HepG2 (cell line): ENCODE measurements around the gene SNAI1. TPM values are rescaled to one million over a fixed set of nuclear protein-coding genes. Genes with fewer than 3 reads are reported as not detected.
A peak's percentile ranks its signal among the peaks of the same experiment; 100 is the strongest.

Experiments
- ATAC-seq: fragments of 200-7000 bp; cut with Tn5 transposase; 3 replicates; pipeline ENCODE4 v1.9.1; 2020; ENCODE audit warnings: mild to moderate bottlenecking, moderate library complexity
- BruUV-seq: library from RNA; stranded (reverse); fragments of 400-500 nt; replicated peaks from 2 replicates; lab custom pipeline; 2021; lab: Mats Ljungman, UMichigan
- CTCF ChIA-PET: fragments of 300-600 bp; formaldehyde crosslinking; extraction: SDS; loops from one replicate; lab custom pipeline; 2021; ENCODE audit warnings: low total read pairs, inconsistent platforms, low intra/inter-chr PET ratio; lab: Yijun Ruan, JAX
- POLR2A ChIA-PET: fragments of 350-600 bp; sonication (Branson Sonifier 250); formaldehyde crosslinking; loops from one replicate; lab custom pipeline; 2020; ENCODE audit warnings: antibody characterized with exemption, inconsistent platforms; lab: Yijun Ruan, JAX
- DNase-seq: peaks from one replicate; pipeline ENCODE4 v3.0.0-alpha.2; 2015; ENCODE audit warnings: low spot score
- FAIRE-seq: peaks from 3 replicates; lab custom pipeline; 2011; peaks lifted over from hg19 to GRCh38; lab: Jason Lieb, UNC
- H2AFZ ChIP-seq: one replicate; pipeline ENCODE4 v1.6.1; 2011; ENCODE audit warnings: low read length, inconsistent platforms
- H3K27ac ChIP-seq: fragments of 300-600 bp; 3 replicates; pipeline ENCODE4 v1.8.0; 2011; ENCODE audit warnings: mixed run types, mild to moderate bottlenecking, mixed read lengths, low read length, inconsistent platforms; ENCODE audit not compliant: insufficient read depth; ENCODE audit errors: extremely low read length
- H3K27me3 ChIP-seq, 2 experiments: fragments of 200-600 bp in 1 of 2; 2 replicates in 1 of 2; 3 replicates in 1 of 2; pipeline versions ENCODE4 v1.6.0 to v1.8.0; 2011; ENCODE audit warnings: low read length in 2 of 2, mild to moderate bottlenecking in 2 of 2, moderate library complexity in 2 of 2, inconsistent platforms in 1 of 2; ENCODE audit not compliant: insufficient read depth in 2 of 2, control insufficient read depth in 1 of 2
- H3K36me3 ChIP-seq, 2 experiments: fragments of 200-600 bp in 1 of 2; replicated peaks in 1 of 2; 2 replicates in 1 of 2; 3 replicates in 1 of 2; pipeline versions ENCODE4 v1.5.1 to v1.8.0; 2011; ENCODE audit warnings: low read length in 2 of 2, inconsistent platforms in 1 of 2; ENCODE audit not compliant: insufficient read depth in 2 of 2, control insufficient read depth in 1 of 2
- H3K4me1 ChIP-seq: 2 replicates; pipeline ENCODE4 v1.5.1; 2012; ENCODE audit warnings: low read length, inconsistent platforms; ENCODE audit not compliant: insufficient read depth
- H3K4me2 ChIP-seq: 2 replicates; pipeline ENCODE4 v1.6.0; 2011; ENCODE audit warnings: low read depth, low read length, inconsistent platforms
- H3K4me3 ChIP-seq, 3 experiments: fragments of 200-600 bp in 1 of 3; sonication (generic), shearing (Covaris generic) in 1 of 3; replicated peaks in 1 of 3; 2 replicates each; pipeline ENCODE4 v1.5.1; 2011 to 2016; ENCODE audit warnings: low read length in 3 of 3, inconsistent platforms in 2 of 3, low read depth in 2 of 3, mild to moderate bottlenecking in 2 of 3, control low read depth in 1 of 3, mixed read lengths in 1 of 3; ENCODE audit not compliant: insufficient read depth in 1 of 3
- H3K79me2 ChIP-seq: one replicate; pipeline ENCODE4 v1.6.1; 2011; ENCODE audit warnings: low read length, inconsistent platforms; ENCODE audit not compliant: insufficient read depth
- H3K9ac ChIP-seq: 2 replicates; pipeline ENCODE4 v1.6.0; 2011; ENCODE audit warnings: mild to moderate bottlenecking, low read depth, low read length, inconsistent platforms; ENCODE audit not compliant: insufficient read depth
- H3K9me3 ChIP-seq: 2 replicates; pipeline ENCODE4 v1.5.1; 2012; ENCODE audit warnings: mild to moderate bottlenecking, low read length
- H4K20me1 ChIP-seq: 2 replicates; pipeline ENCODE4 v1.6.0; 2011; ENCODE audit warnings: inconsistent platforms, mild to moderate bottlenecking, low read length, moderate library complexity; ENCODE audit not compliant: insufficient read depth
- AGO2 ChIP-seq: fragments of 200-400 bp; formaldehyde crosslinking; optimal IDR thresholded peaks from 2 replicates; pipeline ENCODE3; 2017; ENCODE audit warnings: mild to moderate bottlenecking, low read depth, low read length, moderate library complexity
- EP300 ChIP-seq, 3 experiments: sonication (generic) in 1 of 3; formaldehyde crosslinking in 1 of 3; IDR thresholded peaks; 2 replicates each; pipeline versions ENCODE4 v1.5.1 to v1.6.1; 2011 to 2020; ENCODE audit warnings: low read depth in 2 of 3, low read length in 2 of 3, borderline replicate concordance in 1 of 3, improper control_type of control experiment in 1 of 3, mild to moderate bottlenecking in 1 of 3, missing genetic modification reagents in 1 of 3, moderate library complexity in 1 of 3
- ETS1 ChIP-seq: sonication (generic); formaldehyde crosslinking; IDR thresholded peaks from 2 replicates; pipeline ENCODE4 v1.4.0; 2020; ENCODE audit warnings: missing genetic modification reagents
- HNRNPLL ChIP-seq: fragments of 200-400 bp; formaldehyde crosslinking; IDR thresholded peaks from 2 replicates; pipeline ENCODE4 v1.6.1; 2017; ENCODE audit warnings: mild to moderate bottlenecking, low read depth, low read length; ENCODE audit not compliant: poor library complexity, severe bottlenecking
- KLF6 ChIP-seq: IDR thresholded peaks from 2 replicates; pipeline ENCODE4 v1.8.0; 2016; ENCODE audit warnings: missing biosample characterization, missing genetic modification reagents
- SNRNP70 ChIP-seq: fragments of 200-400 bp; formaldehyde crosslinking; IDR thresholded peaks from 2 replicates; pipeline ENCODE4 v1.6.1; 2017; ENCODE audit warnings: mild to moderate bottlenecking, low read depth, low read length, moderate library complexity
- THAP9 ChIP-seq: sonication (generic); formaldehyde crosslinking; IDR thresholded peaks from 2 replicates; pipeline ENCODE4; 2020; ENCODE audit warnings: missing genetic modification reagents, mild to moderate bottlenecking, borderline replicate concordance
- ZNF431 ChIP-seq: sonication (generic); formaldehyde crosslinking; IDR thresholded peaks from 2 replicates; pipeline ENCODE4 v1.9.0; 2022; ENCODE audit warnings: missing genetic modification reagents, low read depth, mild to moderate bottlenecking, borderline replicate concordance
- ZNF557 ChIP-seq: sonication (generic); formaldehyde crosslinking; IDR thresholded peaks from 2 replicates; pipeline ENCODE4 v1.4.0; 2020; ENCODE audit warnings: missing genetic modification reagents
- ZNF644 ChIP-seq: IDR thresholded peaks from 2 replicates; pipeline ENCODE4 v1.6.1; 2016; ENCODE audit warnings: low read depth
- ZNF891 ChIP-seq: sonication (generic); formaldehyde crosslinking; IDR thresholded peaks from 2 replicates; pipeline ENCODE4 v1.5.0; 2020; ENCODE audit warnings: mild to moderate bottlenecking, missing genetic modification reagents
- ZSCAN12 ChIP-seq: sonication (generic); formaldehyde crosslinking; IDR thresholded peaks from 2 replicates; pipeline ENCODE4 v1.9.0; 2021; ENCODE audit warnings: mild to moderate bottlenecking, missing genetic modification reagents
- WGBS: methylation state at CpG from one replicate; pipeline ENCODE4 v1.1.6; 2017; ENCODE audit warnings: low lambda C conversion rate; 5-methylcytosine and 5-hydroxymethylcytosine counted together
- in situ Hi-C: cut with HindIII; loops from 2 replicates; pipeline ENCODE4 v1.10.0; 2017; ENCODE audit warnings: low pct_unique_long_range_greater_than_20kb; ENCODE audit not compliant: extremely low pct_ligation_motif_present
- intact Hi-C: fragments of 100-400 bp; cut with micrococcal nuclease; formaldehyde crosslinking; loops from one replicate; pipeline ENCODE4 v1.10.0; 2022; ENCODE audit not compliant: unreplicated experiment
- polyA plus RNA-seq, 8 experiments: library from polyadenylated mRNA; depleted of rRNA in 3 of 8; stranded (reverse) in 7 of 8; unstranded in 1 of 8; fragments of >200 nt; fragmentation: Illumina TruSeq in 4 of 8; extraction: Trizol in 4 of 8; gene quantifications; 2 replicates each; pipeline versions ENCODE4 v1.2.1 to v1.2.3, GENCODE V29; 2011 to 2016; ENCODE audit warnings: low read depth in 4 of 8, missing spikeins in 1 of 8, mixed read lengths in 1 of 8; ENCODE audit not compliant: insufficient read depth in 1 of 8
- total RNA-seq, 5 experiments: library from RNA; depleted of rRNA; stranded (reverse); fragments of >200 nt; fragmentation: Illumina TruSeq; extraction: Trizol; gene quantifications; 2 replicates each; pipeline ENCODE4 v1.2.3, GENCODE V29; 2016; ENCODE audit warnings: low read depth in 1 of 5

Gene SNAI1
- total and polyA plus RNA-seq, 2 of the 13 experiments (the other 11 are each of a cell fraction or from before 2014, with no cell fraction given): 1.3 to 1.4 TPM

- TF ChIP-seq ZNF644 (CRISPR knock-in tag): no peak
- no peak for TF ChIP-seq ETS1 (CRISPR knock-in tag)
- no peak for TF ChIP-seq EP300 (IDR thresholded peaks at IDR 0.05; ENCODE audit: low read depth in 2 of 2, low read length in 2 of 2)
- TF ChIP-seq EP300 (CRISPR knock-in tag; IDR thresholded peaks at IDR 0.05; ENCODE audit: borderline replicate concordance): no peak
- TF ChIP-seq SNRNP70: no peak
- TF ChIP-seq ZNF891: peak; percentile 68; the same call in 1 of the 2 replicates
- TF ChIP-seq ZSCAN12 (CRISPR knock-in tag): no peak
- no peak for TF ChIP-seq HNRNPLL
- no peak for TF ChIP-seq AGO2
Measured at GRCh38 chr20:50012282-50013263, 29.8 kb downstream of the SNAI1 start (continued).

GRCh38 chr20:50013976-50014375, 31.2 kb downstream of the SNAI1 start:
- CTCF ChIA-PET: no interaction called here
- 47% methylated on average over 7 of the region's 7 CpGs for WGBS

More at GRCh38 chr20:50013976-50014375, 31.2 kb downstream of the SNAI1 start:
- H3K27ac ChIP-seq: no peak overlapping the region
- POLR2A ChIA-PET: no interaction called here
- no peaks in the 10 kb centered on the region for H4K20me1 ChIP-seq
- peaks cover 3 to 12% of the 10 kb centered on the region in 2 experiments; a peak in 3 of 5 replicates for H3K27me3 ChIP-seq
- H3K4me2 ChIP-seq: no peak overlapping the region
- no peak for ATAC-seq
- in situ Hi-C loops (no loop called here), intact Hi-C loops (no loop called here)
- no peaks in the 10 kb centered on the region for H3K36me3 ChIP-seq
- H3K4me1 ChIP-seq: peaks cover 40% of the 10 kb centered on the region
- no TSS peak for BruUV-seq
- no peak overlapping the region for H3K9ac ChIP-seq
- no peak for DNase-seq
- FAIRE-seq: no peak
- H2AFZ ChIP-seq: no peak overlapping the region
- H3K4me3 ChIP-seq: no peak overlapping the region
- H3K79me2 ChIP-seq: no peaks in the 10 kb centered on the region
- TF ChIP-seq THAP9 (CRISPR knock-in tag): no peak
- no peak for TF ChIP-seq ZNF431 (CRISPR knock-in tag)
- TF ChIP-seq ZNF557 (CRISPR knock-in tag): no peak
- no peak for TF ChIP-seq KLF6 (CRISPR knock-in tag)
- no peaks in the 10 kb centered on the region for H3K9me3 ChIP-seq
